ENCODE measurements around the gene ARTN. TPM values are rescaled to one million over a fixed set of nuclear protein-coding genes. Genes with fewer than 3 reads are reported as not detected.
A peak's percentile ranks its signal among the peaks of the same experiment; 100 is the strongest.

ARTN gene
- total RNA-seq, 1 donor from 2014 or later = 0.49 TPM

- no peak for DNase-seq
Measured at GRCh38 chr1:43971336-43971980, 37.9 kb downstream of the ARTN start.

GRCh38 chr1:43973981-43974442 lies 40.4 kb downstream of the ARTN start:
- no peak for DNase-seq

GRCh38 chr1:43974443-43975248 lies 41.0 kb downstream of the ARTN start, which contains the start of gene ATP6V0B:
TSS of gene ATP6V0B (plus strand) at chr1:43974960. CDS start at chr1:43975041, 81 bp downstream.
- peak; percentile 86 for DNase-seq

- DNase-seq = no peak
Measured at GRCh38 chr1:43975249-43975961, 41.8 kb downstream of the ARTN start.

- no peak for DNase-seq
Measured at GRCh38 chr1:43976045-43976444, 42.4 kb downstream of the ARTN start.

- DNase-seq = no peak
Measured at GRCh38 chr1:43976890-43977289, 43.3 kb downstream of the ARTN start.

- no peak for DNase-seq
Measured at GRCh38 chr1:43977376-43978263, 44.0 kb downstream of the ARTN start.

GRCh38 chr1:43978264-43978550 lies 44.6 kb downstream of the ARTN start:
- DNase-seq = no peak

- DNase-seq = no peak
Measured at GRCh38 chr1:43978551-43979260, 45.1 kb downstream of the ARTN start, which contains the start of gene B4GALT2. TSS of gene B4GALT2 (plus strand) at chr1:43979210. CDS start at chr1:43981161, 1,951 bp downstream.

GRCh38 chr1:43979261-43979527 lies 45.6 kb downstream of the ARTN start:
- no peak for DNase-seq

- DNase-seq = peak; percentile 17
Measured at GRCh38 chr1:43979528-43980254, 46.1 kb downstream of the ARTN start.

- no peak for DNase-seq
Measured at GRCh38 chr1:43980255-43981134, 46.9 kb downstream of the ARTN start.

- DNase-seq = no peak
Measured at GRCh38 chr1:43981135-43981491, 47.5 kb downstream of the ARTN start.

GRCh38 chr1:43981636-43982035 lies 48.0 kb downstream of the ARTN start:
- DNase-seq = no peak

- no peak for DNase-seq
Measured at GRCh38 chr1:43982241-43982640, 48.6 kb downstream of the ARTN start.

GRCh38 chr1:43982808-43983207 lies 49.2 kb downstream of the ARTN start:
- DNase-seq = no peak

GRCh38 chr1:43983253-43983899 lies 49.8 kb downstream of the ARTN start:
- no peak for DNase-seq

- DNase-seq = no peak
Measured at GRCh38 chr1:43984855-43985254, 51.3 kb downstream of the ARTN start.

- DNase-seq = no peak
Measured at GRCh38 chr1:43985984-43986595, 52.5 kb downstream of the ARTN start.
